Fibroblast of skin of abdomen (primary cell): ENCODE results near the gene LMO7.
"Not testable (repeated sequence)": the region's sequence is repeated elsewhere in the genome, so short reads cannot be mapped to it uniquely, and the experiment has no call there.

Source experiments
- DNase-seq: peaks from one replicate; pipeline ENCODE4 v3.0.0-alpha.2; 2013

Gene LMO7

DNA sequence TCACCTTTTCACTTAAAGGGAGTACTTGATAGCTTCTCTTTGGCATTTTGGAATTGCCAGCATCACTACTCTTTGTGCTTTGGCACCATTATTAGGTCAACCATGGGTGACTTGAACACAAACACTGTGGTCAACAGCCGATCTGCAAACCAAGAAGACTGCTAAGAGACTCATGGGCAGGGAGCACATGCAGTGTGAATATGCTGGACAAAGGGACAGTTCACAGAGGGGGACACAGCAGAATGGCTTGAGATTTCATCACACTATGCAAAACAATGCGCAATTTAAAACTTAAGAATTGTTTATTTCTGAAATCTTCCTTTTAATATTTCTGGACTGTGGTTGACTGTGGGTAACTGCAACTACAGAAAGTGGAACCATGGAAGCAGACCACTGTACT lies 64.4 kb downstream of the LMO7 start:
- no peak for DNase-seq

- DNase-seq, result no peak
Observed at GRCh38 chr13:75702476-75702875, 66.3 kb downstream of the LMO7 start.

- DNase-seq, result no peak
Observed at GRCh38 chr13:75703769-75704168, 67.6 kb downstream of the LMO7 start.

- peak; percentile 79 for DNase-seq
Observed at GRCh38 chr13:75704194-75704926, 68.2 kb downstream of the LMO7 start.

- no peak for DNase-seq
Observed at GRCh38 chr13:75704927-75705288, 68.8 kb downstream of the LMO7 start.

DNA sequence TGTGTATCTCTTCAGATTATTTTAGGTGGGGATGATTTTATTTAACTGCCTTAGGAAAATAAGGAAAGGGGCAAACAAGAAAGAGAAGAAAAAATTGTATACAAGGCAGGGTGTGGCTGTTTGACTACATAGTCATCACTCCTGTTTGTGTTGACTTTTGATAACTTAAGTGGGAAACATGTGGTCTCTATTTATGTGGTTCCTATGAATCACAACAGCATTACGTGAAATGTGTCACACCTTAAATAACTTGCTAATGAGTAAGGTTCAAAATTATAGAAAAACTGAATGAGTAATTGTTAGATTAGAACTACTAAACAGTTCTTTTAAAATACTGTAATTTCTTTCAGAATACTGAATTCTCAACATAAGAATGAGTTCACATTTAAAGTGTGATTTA lies 69.3 kb downstream of the LMO7 start:
- DNase-seq, result peak; percentile 64

GRCh38 chr13:75705908-75706307 lies 69.8 kb downstream of the LMO7 start:
- DNase-seq, result no peak

GRCh38 chr13:75713852-75714251 lies 77.7 kb downstream of the LMO7 start:
- DNase-seq, result no peak

DNA sequence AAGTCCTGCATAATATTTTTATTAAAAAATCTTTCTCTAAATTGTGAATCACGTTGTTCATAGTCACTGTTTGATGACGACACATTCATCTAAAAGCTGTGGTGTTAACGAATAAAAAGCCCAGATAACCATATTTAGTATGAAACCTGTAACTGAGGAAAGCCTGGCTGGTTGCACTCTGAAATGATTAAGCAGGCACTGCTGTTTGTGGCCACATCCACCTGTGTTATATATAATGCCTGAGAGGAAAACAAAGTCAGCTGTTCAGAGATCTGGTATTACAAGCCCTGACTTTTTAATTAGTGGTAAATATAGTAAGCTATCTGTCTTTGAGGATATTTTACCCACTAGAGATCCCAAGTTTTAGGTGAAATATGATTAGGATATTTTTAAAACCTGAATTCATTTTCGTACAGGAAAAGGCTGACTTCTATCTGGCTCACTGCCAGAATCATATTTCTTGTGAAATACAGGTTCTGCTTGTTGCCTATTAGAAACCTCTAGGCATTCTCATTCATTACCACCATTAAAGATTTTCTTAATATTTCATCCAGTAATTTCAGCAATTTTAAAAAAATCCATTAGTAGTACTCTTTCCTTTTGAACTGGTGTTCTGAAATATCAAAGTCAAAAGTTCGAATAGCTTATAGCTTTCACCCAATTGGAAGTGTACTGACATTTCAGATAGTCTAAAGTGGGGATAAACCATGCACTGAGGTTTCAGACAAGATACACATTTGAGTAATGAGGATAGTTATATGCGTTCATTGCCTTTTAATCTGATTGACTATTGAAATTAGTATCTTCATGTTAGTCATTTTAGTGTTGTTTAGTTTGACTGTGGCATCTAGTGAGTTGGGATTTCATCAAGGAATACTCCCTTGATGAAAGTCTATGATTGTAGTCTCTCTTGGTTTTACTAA lies 79.7 kb downstream of the LMO7 start:
- no peak for DNase-seq

- no peak for DNase-seq
Observed at GRCh38 chr13:75717525-75717924, 81.4 kb downstream of the LMO7 start.

DNA sequence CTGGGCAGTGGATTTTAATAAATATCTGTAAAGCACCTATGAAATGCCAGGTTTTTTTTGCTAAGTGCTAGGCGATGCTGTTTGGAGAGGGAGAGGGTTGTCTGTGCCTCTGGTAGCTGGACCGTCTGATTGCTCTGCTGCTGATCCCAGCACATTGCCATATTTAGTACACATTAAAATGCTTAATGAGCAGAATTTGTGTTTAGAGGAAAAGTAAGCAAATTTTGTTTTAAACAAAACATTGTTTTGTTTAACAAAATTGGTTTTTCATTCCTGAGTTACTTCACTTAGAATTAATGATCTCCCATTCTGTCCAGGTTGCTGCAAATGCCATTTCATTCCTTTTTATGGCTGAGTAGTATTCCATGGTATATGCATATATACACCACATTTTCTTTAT lies 85.2 kb downstream of the LMO7 start:
- no peak for DNase-seq

- DNase-seq, result no peak
Observed at GRCh38 chr13:75723901-75724300, 87.8 kb downstream of the LMO7 start.

DNA sequence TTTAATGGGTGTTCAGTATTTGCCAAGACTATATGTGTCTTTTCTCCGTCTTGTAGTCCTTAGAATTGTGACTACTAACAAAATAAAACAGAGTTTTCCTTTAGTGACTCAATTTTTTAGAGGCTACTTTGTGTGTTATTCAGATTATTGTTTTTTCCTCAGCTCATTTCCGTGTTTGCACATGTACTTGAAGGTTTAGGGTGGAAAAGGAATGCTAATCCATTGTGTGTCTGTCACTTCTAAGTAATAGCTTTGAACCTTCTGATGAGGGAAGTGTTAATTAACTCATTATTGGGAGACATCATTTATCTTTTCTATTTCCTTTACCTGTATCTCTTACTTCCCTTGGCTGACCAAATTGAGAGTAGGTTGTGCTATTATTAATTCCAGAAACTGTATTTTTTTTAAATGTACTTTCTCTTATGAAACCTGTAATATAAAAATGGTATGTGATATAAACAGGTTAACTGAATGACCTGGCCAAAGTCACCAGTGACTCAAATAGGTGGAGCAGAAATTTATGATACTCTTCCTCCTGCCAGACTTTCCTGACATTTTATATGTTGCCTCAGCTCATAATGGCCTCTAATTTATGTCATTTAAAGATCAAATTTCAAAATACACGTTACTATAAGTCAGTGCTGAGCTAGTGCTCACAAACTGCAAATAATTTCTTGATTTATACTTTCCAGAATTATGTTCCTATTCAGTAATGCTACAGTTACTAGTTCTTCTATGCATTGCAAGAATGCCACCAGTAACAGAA lies 88.8 kb downstream of the LMO7 start:
- DNase-seq, result no peak

- no peak for DNase-seq
Observed at GRCh38 chr13:75725736-75726135, 89.6 kb downstream of the LMO7 start.

- DNase-seq, result no peak
Observed at GRCh38 chr13:75726306-75726705, 90.2 kb downstream of the LMO7 start.

DNA sequence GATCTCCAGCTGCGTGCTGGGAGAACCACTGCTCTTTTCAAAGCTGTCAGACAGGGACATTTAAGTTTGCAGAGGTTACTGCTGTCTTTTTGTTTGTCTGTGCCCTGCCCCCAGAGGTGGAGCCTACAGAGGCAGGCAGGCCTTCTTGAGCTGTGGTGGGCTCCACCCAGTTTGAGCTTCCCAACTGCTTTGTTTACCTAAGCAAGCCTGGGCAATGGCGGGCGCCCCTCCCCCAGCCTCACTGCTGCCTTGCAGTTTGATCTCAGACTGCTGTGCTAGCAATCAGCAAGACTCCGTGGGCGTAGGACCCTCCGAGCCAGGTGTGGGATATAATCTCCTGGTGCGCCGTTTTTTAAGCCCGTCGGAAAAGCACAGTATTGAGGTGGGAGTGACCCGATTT lies 97.0 kb downstream of the LMO7 start:
- DNase-seq, result not testable (repeated sequence)

GRCh38 chr13:75736173-75736572 lies 100.0 kb downstream of the LMO7 start:
- no peak for DNase-seq

DNA sequence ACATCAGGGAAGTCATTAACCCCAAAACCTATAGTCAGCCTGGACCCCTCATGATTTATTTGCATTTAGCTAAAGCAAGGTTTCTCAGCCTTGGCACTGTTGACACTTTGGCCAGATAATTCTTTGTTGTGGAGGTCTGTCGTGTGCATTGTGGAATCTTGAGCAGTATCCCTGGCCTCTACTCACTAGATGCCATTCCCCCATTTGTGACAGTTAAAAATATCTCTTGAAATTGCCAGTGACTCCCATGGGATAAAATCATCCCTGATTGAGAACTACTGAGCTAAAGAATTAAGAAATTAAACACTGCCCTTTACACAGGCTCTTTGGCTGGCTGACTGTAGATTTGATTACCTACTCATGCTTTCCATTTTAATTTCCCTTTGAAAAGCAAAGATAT lies 102.7 kb downstream of the LMO7 start:
- DNase-seq, result no peak

DNA sequence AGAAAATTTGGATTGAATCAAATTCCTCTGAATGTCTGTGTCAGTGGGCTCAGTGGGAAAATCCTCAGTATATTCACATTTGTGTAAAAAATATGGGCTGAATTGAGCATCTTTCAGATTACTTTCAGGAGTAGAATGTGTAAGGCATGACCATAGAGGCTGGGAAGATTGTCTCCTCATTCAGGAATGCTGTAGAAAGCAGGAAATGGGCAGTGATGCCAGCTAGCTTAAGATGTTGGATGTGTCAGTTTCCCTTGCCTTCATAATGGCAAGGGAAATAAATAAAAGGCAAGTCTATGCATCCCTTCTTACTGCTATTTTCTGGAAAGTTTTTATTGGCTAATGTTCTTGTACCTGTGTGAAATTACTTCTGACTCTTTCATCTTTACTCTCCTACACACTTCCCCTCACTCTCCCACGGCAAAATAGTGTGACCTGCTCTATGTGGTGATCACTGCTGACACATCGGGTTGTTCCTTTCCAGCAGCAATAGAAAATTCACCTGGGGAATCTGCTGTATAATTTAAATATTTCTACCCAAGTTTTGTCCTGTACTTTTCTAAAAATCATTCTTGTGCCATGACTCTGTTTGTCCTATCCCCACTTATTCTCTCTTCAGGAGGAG lies 103.2 kb downstream of the LMO7 start:
- peak; percentile 21 for DNase-seq

- no peak for DNase-seq
Observed at GRCh38 chr13:75740031-75740430, 103.9 kb downstream of the LMO7 start.

GRCh38 chr13:75743072-75743471 lies 106.9 kb downstream of the LMO7 start:
- DNase-seq, result not testable (repeated sequence)

GRCh38 chr13:75744127-75744526 lies 108.0 kb downstream of the LMO7 start:
- DNase-seq, result no peak

DNA sequence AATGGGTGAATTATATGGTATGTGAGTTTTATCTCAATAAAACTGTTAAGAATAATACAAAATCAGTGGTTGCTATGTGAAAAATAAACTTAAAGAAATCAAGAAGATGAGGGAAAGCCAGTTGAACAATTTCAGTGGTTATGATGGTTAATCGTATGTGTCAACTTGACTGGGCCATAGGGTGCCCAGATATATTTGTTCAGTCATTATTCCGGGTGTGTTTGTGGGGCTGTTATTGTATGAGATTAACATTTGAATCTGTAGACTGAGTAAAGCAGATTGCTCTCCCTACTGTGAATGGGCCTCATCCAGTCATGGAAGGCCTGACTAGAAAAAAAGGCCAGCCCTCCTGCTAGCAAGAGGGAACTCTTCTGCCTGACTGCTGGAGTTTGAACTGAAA lies 109.3 kb downstream of the LMO7 start:
- DNase-seq, result no peak
